Chondrocyte (in vitro differentiated cells): ENCODE measurements around the gene CMSS1. TPM values are rescaled to one million over a fixed set of nuclear protein-coding genes. Genes with fewer than 3 reads are reported as not detected.

Experiments
- DNase-seq: peaks from one replicate; pipeline ENCODE4 v3.0.0; 2021; ENCODE audit warnings: mixed read lengths, low spot score
- H3K27ac Mint-ChIP-seq: one replicate; pipeline ENCODE4 v1.8.0; 2021; ENCODE audit warnings: mild to moderate bottlenecking, moderate library complexity, mixed read lengths; ENCODE audit not compliant: unreplicated experiment
- H3K27me3 Mint-ChIP-seq: 2 replicates; pipeline ENCODE4 v1.8.0; 2021; ENCODE audit warnings: low read depth, mixed read lengths
- H3K36me3 Mint-ChIP-seq: 2 replicates; pipeline ENCODE4 v1.8.0; 2021; ENCODE audit warnings: low read depth, mixed read lengths
- H3K4me1 Mint-ChIP-seq: 2 replicates; pipeline ENCODE4 v1.8.0; 2021; ENCODE audit warnings: low read depth, mild to moderate bottlenecking, mixed read lengths
- H3K4me3 Mint-ChIP-seq: one replicate; pipeline ENCODE4 v1.8.0; 2021; ENCODE audit warnings: mild to moderate bottlenecking, moderate library complexity, mixed read lengths; ENCODE audit not compliant: unreplicated experiment
- H3K9me3 Mint-ChIP-seq: 2 replicates; pipeline ENCODE4 v1.8.0; 2021; ENCODE audit warnings: low read depth, mixed read lengths
- CTCF ChIP-seq: fragments of 200-600 bp; sonication (generic); IDR thresholded peaks from 2 replicates; pipeline ENCODE4 v1.5.0; 2021; ENCODE audit warnings: antibody characterized with exemption, mild to moderate bottlenecking, moderate library complexity
- total RNA-seq: library from RNA; stranded (reverse); gene quantifications from 3 replicates; pipeline ENCODE4 v1.2.1, GENCODE V29; 2021

The CMSS1 gene
- total RNA-seq, 1 donor from 2014 or later, result 19.5 TPM

- H3K4me1 Mint-ChIP-seq, result peaks cover 54% of the 10 kb centered on the region
- no peaks in the 10 kb centered on the region for H3K27me3 Mint-ChIP-seq
- no peaks in the 10 kb centered on the region for H3K36me3 Mint-ChIP-seq
- DNase-seq, result no peak
- H3K4me3 Mint-ChIP-seq, result no peak overlapping the region
- TF ChIP-seq CTCF, result no peak
- no peak overlapping the region for H3K27ac Mint-ChIP-seq
- no peaks in the 10 kb centered on the region for H3K9me3 Mint-ChIP-seq
Measured at GRCh38 chr3:99965681-99966408, 148.2 kb downstream of the CMSS1 start.

- DNase-seq, result no peak
- H3K4me3 Mint-ChIP-seq, result peak overlapping the region; percentile 7
- H3K36me3 Mint-ChIP-seq, result no peaks in the 10 kb centered on the region
- no peaks in the 10 kb centered on the region for H3K9me3 Mint-ChIP-seq
- no peak for TF ChIP-seq CTCF
- H3K27me3 Mint-ChIP-seq, result no peaks in the 10 kb centered on the region
- peaks cover 47% of the 10 kb centered on the region for H3K4me1 Mint-ChIP-seq
- peak overlapping the region; percentile 84 for H3K27ac Mint-ChIP-seq
Measured at GRCh38 chr3:99966662-99967416, 149.2 kb downstream of the CMSS1 start.

GRCh38 chr3:99967796-99968195 lies 150.1 kb downstream of the CMSS1 start:
- H3K9me3 Mint-ChIP-seq, result no peaks in the 10 kb centered on the region
- H3K4me3 Mint-ChIP-seq, result no peak overlapping the region
- H3K36me3 Mint-ChIP-seq, result no peaks in the 10 kb centered on the region
- TF ChIP-seq CTCF, result no peak
- no peaks in the 10 kb centered on the region for H3K27me3 Mint-ChIP-seq
- no peak for DNase-seq
- H3K27ac Mint-ChIP-seq, result peak overlapping the region; percentile 9
- H3K4me1 Mint-ChIP-seq, result peaks cover 47% of the 10 kb centered on the region

- Mint-ChIP-seq H3K36me3 (no peaks in the 10 kb centered on the region), H3K4me3 (no peak overlapping the region), H3K27me3 (no peaks in the 10 kb centered on the region), H3K27ac (no peak overlapping the region), H3K4me1 (peaks cover 43% of the 10 kb centered on the region), H3K9me3 (no peaks in the 10 kb centered on the region)
- no peak for TF ChIP-seq CTCF
- DNase-seq, result no peak
Measured at GRCh38 chr3:99969136-99969535, 151.5 kb downstream of the CMSS1 start.

GRCh38 chr3:99970198-99970597 lies 152.5 kb downstream of the CMSS1 start:
- Mint-ChIP-seq H3K27ac (no peak overlapping the region), H3K9me3 (no peaks in the 10 kb centered on the region), H3K36me3 (no peaks in the 10 kb centered on the region), H3K4me3 (no peak overlapping the region), H3K4me1 (peaks cover 36% of the 10 kb centered on the region), H3K27me3 (no peaks in the 10 kb centered on the region)
- no peak for DNase-seq
- no peak for TF ChIP-seq CTCF
